OCI-LY1 (cell line): ENCODE results near the gene PLEKHG3.

Experiments used
- H2AFZ ChIP-seq: fragments of 200-600 bp; sonication (generic), shearing (Covaris generic); 2 replicates; pipeline ENCODE4 v1.6.0; 2014; ENCODE audit warnings: antibody characterized with exemption, mild to moderate bottlenecking, low read length
- H3F3A ChIP-seq: fragments of 200-600 bp; sonication (generic), shearing (Covaris generic); 2 replicates; pipeline ENCODE4 v1.6.0; 2014; ENCODE audit warnings: mild to moderate bottlenecking, antibody characterized with exemption, low read length, moderate library complexity; ENCODE audit not compliant: insufficient read depth
- H3K27ac ChIP-seq: fragments of 200-600 bp; sonication (generic); 2 replicates; pipeline ENCODE4 v1.5.1; 2014; ENCODE audit warnings: low read length, mixed run types, mild to moderate bottlenecking, low read depth; ENCODE audit not compliant: poor library complexity, severe bottlenecking
- H3K27me3 ChIP-seq: fragments of 200-600 bp; sonication (generic); 2 replicates; pipeline ENCODE4 v1.6.0; 2014; ENCODE audit warnings: antibody characterized with exemption, mild to moderate bottlenecking, low read length, moderate library complexity; ENCODE audit not compliant: insufficient read depth
- H3K36me3 ChIP-seq: fragments of 200-600 bp; sonication (generic); 2 replicates; pipeline ENCODE4 v1.6.1; 2014; ENCODE audit warnings: mild to moderate bottlenecking, antibody characterized with exemption, low read length, moderate library complexity, mixed read lengths; ENCODE audit not compliant: insufficient read depth
- H3K4me1 ChIP-seq: fragments of 200-600 bp; sonication (generic); 2 replicates; pipeline ENCODE4 v1.5.1; 2014; ENCODE audit warnings: mild to moderate bottlenecking, low read length, moderate library complexity; ENCODE audit not compliant: insufficient read depth, severe bottlenecking
- H3K4me2 ChIP-seq: fragments of 200-600 bp; sonication (generic), shearing (Covaris generic); 2 replicates; pipeline ENCODE4 v1.6.1; 2014; ENCODE audit warnings: low read length
- H3K4me3 ChIP-seq: fragments of 200-600 bp; sonication (generic); 2 replicates; pipeline ENCODE4 v1.5.1; 2014; ENCODE audit warnings: low read length, low read depth, mild to moderate bottlenecking, mixed read lengths; ENCODE audit not compliant: poor library complexity, severe bottlenecking
- H3K79me2 ChIP-seq: fragments of 200-600 bp; shearing (Covaris generic); 2 replicates; pipeline ENCODE4 v1.6.1; 2016; ENCODE audit warnings: mixed run types, low read length, mixed read lengths; ENCODE audit not compliant: insufficient read depth
- H3K9ac ChIP-seq: fragments of 200-600 bp; sonication (generic), shearing (Covaris generic); 2 replicates; pipeline ENCODE4 v1.6.1; 2014; ENCODE audit warnings: mild to moderate bottlenecking, low read length, mixed read lengths
- H3K9me2 ChIP-seq: fragments of 200-600 bp; sonication (generic), shearing (Covaris generic); 2 replicates; pipeline ENCODE4 v1.6.1; 2014; ENCODE audit warnings: low read depth, mild to moderate bottlenecking, low read length, mixed read lengths
- H3K9me3 ChIP-seq: fragments of 200-600 bp; shearing (Covaris generic); 2 replicates; pipeline ENCODE4 v1.6.1; 2014; ENCODE audit warnings: low read length, mixed read lengths
- H4K20me1 ChIP-seq: fragments of 200-600 bp; sonication (generic), shearing (Covaris generic); 2 replicates; pipeline ENCODE4 v1.6.0; 2016; ENCODE audit warnings: mild to moderate bottlenecking, low read length; ENCODE audit not compliant: insufficient read depth
- CTCF ChIP-seq: fragments of 200-600 bp; sonication (generic), shearing (Covaris generic); IDR thresholded peaks from 2 replicates; pipeline ENCODE4 v1.5.1; 2017; ENCODE audit warnings: mild to moderate bottlenecking, antibody characterized with exemption, low read length, moderate library complexity, mixed read lengths
- EZH2 ChIP-seq: fragments of 200-600 bp; sonication (generic), shearing (Covaris generic); IDR thresholded peaks from 2 replicates; pipeline ENCODE4 v1.8.0; 2017; ENCODE audit warnings: borderline replicate concordance, mixed run types, mild to moderate bottlenecking, antibody characterized with exemption, low read length, moderate library complexity, mixed read lengths

PLEKHG3 gene

DNA sequence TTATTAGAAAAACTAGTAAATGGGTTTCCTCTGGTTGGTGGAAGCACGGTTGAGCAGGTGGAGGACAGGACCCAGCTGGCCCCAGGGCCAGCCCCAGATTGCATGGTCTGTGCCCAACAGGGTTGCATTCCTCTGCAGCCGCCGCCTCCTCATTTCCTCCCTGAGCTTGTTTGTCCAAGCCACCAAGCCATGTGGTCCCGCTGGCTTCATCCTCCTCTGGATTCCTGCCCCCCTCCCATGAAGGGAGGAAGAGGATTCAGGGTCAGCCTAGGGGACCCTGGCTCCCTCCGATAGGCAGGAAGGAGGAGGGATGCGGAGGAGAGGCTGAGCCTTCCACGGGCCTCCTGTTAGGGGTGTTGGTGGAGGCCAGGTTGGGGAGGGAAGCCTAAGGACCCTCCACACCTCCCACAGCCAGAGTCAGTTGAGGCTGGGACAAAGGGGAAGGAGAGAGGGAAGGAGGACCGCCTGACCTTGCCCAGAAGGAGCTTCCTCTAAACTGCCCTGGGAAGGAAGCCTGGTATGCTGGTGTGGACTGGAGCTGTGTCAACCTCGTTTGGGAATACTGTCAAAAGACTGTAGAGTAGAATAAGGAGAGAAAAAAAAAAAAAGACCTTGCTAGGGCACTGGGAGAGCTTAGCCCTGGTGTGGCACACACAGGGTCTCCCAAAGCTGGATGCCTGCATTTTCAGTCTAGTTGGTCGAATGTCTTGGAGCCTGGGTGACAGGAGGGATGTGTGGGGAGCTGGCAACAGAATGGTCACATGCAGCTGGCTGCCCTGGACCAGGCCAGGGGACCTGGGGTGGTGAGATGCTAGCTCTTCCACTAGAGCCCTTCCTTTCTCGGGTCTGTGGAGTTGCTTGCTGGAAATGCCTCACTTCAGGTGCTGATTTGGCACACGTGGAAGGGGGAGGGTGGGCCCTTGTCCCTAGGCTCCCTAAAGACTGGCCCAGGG lies 42.4 kb downstream of the PLEKHG3 start:
- no peak overlapping the region for H3K4me2 ChIP-seq
- no peaks in the 10 kb centered on the region for H3K9me2 ChIP-seq
- H3K27ac ChIP-seq, result no peak overlapping the region
- no peaks in the 10 kb centered on the region for H3K4me1 ChIP-seq
- no peaks in the 10 kb centered on the region for H4K20me1 ChIP-seq
- H3F3A ChIP-seq, result no peaks in the 10 kb centered on the region
- H2AFZ ChIP-seq, result no peak overlapping the region
- H3K9ac ChIP-seq, result no peak overlapping the region
- no peak for TF ChIP-seq EZH2
- H3K4me3 ChIP-seq, result no peak overlapping the region
- peaks cover 7% of the 10 kb centered on the region; the same call in 1 of the 2 replicates for H3K27me3 ChIP-seq
- no peaks in the 10 kb centered on the region for H3K79me2 ChIP-seq
- no peaks in the 10 kb centered on the region for H3K9me3 ChIP-seq
- no peaks in the 10 kb centered on the region for H3K36me3 ChIP-seq

DNA sequence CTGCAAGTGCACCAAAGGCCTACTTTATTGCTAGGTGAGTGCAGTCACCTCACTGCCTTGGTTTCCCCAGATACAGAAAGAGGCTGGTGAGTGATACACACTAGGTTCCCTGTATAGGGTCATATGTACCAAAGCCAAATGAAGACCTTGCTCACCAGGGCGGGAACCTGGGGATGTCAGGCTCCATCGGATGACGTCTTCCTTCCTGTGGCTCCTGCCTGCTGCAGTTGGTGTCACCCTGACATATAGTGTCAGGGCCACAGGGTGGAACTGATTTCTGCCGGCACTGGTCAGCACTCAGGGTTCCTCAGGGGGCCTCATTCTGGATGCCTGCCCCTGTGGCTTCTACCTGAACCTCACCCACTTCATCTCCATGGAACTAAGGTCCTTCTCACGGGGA lies 43.1 kb downstream of the PLEKHG3 start:
- H2AFZ ChIP-seq, result no peak overlapping the region
- H3K4me1 ChIP-seq, result no peaks in the 10 kb centered on the region
- H3K27me3 ChIP-seq, result peaks cover 7% of the 10 kb centered on the region; the same call in 1 of the 2 replicates
- H3K79me2 ChIP-seq, result no peaks in the 10 kb centered on the region
- H3K27ac ChIP-seq, result no peak overlapping the region
- no peaks in the 10 kb centered on the region for H3F3A ChIP-seq
- H3K9ac ChIP-seq, result no peak overlapping the region
- H4K20me1 ChIP-seq, result no peaks in the 10 kb centered on the region
- no peaks in the 10 kb centered on the region for H3K9me3 ChIP-seq
- no peaks in the 10 kb centered on the region for H3K36me3 ChIP-seq
- no peak overlapping the region for H3K4me2 ChIP-seq
- TF ChIP-seq EZH2 (no peak), CTCF (no peak)
- H3K9me2 ChIP-seq, result no peaks in the 10 kb centered on the region
- H3K4me3 ChIP-seq, result no peak overlapping the region

DNA sequence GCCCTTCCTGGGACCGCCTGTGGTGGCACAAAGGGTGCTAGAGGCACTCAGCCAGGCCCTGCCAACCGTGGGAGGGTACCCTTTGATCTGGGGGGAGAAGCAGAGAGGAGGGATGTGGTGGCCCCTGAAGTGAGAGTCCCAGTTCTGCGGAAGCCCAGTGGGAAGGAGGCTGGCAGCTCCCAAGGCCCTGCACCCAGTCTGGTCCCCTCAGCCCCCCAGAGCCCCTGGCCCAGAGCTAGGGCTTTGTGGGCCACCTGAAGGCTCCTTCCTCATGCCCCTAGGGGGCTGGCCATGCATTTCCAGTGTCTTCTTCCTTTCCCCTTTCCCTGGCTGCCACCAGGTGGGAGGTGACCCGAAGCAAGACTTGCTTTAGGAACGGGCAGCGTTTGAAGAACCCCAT lies 44.3 kb downstream of the PLEKHG3 start:
- TF ChIP-seq CTCF (no peak), EZH2 (no peak)
- Histone ChIP-seq H3K27ac (no peak overlapping the region), H3F3A (no peaks in the 10 kb centered on the region), H3K9me2 (no peaks in the 10 kb centered on the region), H3K36me3 (no peaks in the 10 kb centered on the region), H3K4me3 (no peak overlapping the region), H3K9me3 (no peaks in the 10 kb centered on the region), H2AFZ (no peak overlapping the region), H3K9ac (no peak overlapping the region), H3K79me2 (no peaks in the 10 kb centered on the region), H3K4me2 (no peak overlapping the region), H3K4me1 (no peaks in the 10 kb centered on the region), H4K20me1 (no peaks in the 10 kb centered on the region), H3K27me3 (peaks cover 7% of the 10 kb centered on the region; the same call in 1 of the 2 replicates)
